Measurements from ENCODE around the gene COX19. TPM values are rescaled to one million over a fixed set of nuclear protein-coding genes. Genes with fewer than 3 reads are reported as not detected.

Gene COX19
- total RNA-seq, 1 experiment from 2014 or later = 24.8 TPM

GRCh38 chr7:986766-987751 lies 11.7 kb upstream of the COX19 start:
- Histone ChIP-seq H3K4me1 (peaks cover 22% of the 10 kb centered on the region), H3K9me3 (no peaks in the 10 kb centered on the region), H3K36me3 (ENCODE audit: control insufficient read depth, insufficient read depth, low read length) (no peaks in the 10 kb centered on the region), H3K27me3 (replicated peaks; ENCODE audit: control insufficient read depth, insufficient read depth, low read length) (no peaks in the 10 kb centered on the region), H3K4me3 (ENCODE audit: low read depth, low read length) (no peak overlapping the region)
- intact Hi-C loops (cut with micrococcal nuclease; ENCODE audit: unreplicated experiment) = no loop called here
- BruUV-seq (replicated peaks) = no TSS peak
- DNase-seq = no peak
- Mint-ChIP-seq H3K27ac (ENCODE audit: unreplicated experiment) (peak overlapping the region; percentile 48), H3K9me3 (ENCODE audit: unreplicated experiment) (no peaks in the 10 kb centered on the region), H3K27me3 (ENCODE audit: insufficient read depth, unreplicated experiment) (no peaks in the 10 kb centered on the region), H3K36me3 (ENCODE audit: insufficient read depth, unreplicated experiment) (peaks cover 11% of the 10 kb centered on the region), H3K4me1 (ENCODE audit: low read depth, unreplicated experiment) (no peaks in the 10 kb centered on the region), H3K4me3 (ENCODE audit: unreplicated experiment) (no peak overlapping the region)
- TF ChIP-seq, protein P1, sequence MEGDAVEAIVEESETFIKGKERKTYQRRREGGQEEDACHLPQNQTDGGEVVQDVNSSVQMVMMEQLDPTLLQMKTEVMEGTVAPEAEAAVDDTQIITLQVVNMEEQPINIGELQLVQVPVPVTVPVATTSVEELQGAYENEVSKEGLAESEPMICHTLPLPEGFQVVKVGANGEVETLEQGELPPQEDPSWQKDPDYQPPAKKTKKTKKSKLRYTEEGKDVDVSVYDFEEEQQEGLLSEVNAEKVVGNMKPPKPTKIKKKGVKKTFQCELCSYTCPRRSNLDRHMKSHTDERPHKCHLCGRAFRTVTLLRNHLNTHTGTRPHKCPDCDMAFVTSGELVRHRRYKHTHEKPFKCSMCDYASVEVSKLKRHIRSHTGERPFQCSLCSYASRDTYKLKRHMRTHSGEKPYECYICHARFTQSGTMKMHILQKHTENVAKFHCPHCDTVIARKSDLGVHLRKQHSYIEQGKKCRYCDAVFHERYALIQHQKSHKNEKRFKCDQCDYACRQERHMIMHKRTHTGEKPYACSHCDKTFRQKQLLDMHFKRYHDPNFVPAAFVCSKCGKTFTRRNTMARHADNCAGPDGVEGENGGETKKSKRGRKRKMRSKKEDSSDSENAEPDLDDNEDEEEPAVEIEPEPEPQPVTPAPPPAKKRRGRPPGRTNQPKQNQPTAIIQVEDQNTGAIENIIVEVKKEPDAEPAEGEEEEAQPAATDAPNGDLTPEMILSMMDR (IDR thresholded peaks at IDR 0.05; ENCODE audit: insufficient read depth in 1 of 2, low read depth in 1 of 2, low read length in 1 of 2, severe bottlenecking in 1 of 2, unreplicated experiment in 1 of 2) = no peak
- ChIA-PET POLR2A (no interaction called here), CTCF (interaction anchor here (0.6 kb wide), 1 partner anchor 98 kb away, joined by 4 read pairs; no protein-coding TSS in a partner anchor)

GRCh38 chr7:985915-986741 lies 10.8 kb upstream of the COX19 start:
- TF ChIP-seq, protein P1 (IDR thresholded peaks at IDR 0.05; ENCODE audit: insufficient read depth in 1 of 2, low read depth in 1 of 2, low read length in 1 of 2, severe bottlenecking in 1 of 2, unreplicated experiment in 1 of 2) = no peak
- Mint-ChIP-seq H3K27me3 (ENCODE audit: insufficient read depth, unreplicated experiment) (no peaks in the 10 kb centered on the region), H3K27ac (ENCODE audit: unreplicated experiment) (peak overlapping the region; percentile 55), H3K36me3 (ENCODE audit: insufficient read depth, unreplicated experiment) (peaks cover 6% of the 10 kb centered on the region), H3K9me3 (ENCODE audit: unreplicated experiment) (no peaks in the 10 kb centered on the region), H3K4me1 (ENCODE audit: low read depth, unreplicated experiment) (no peaks in the 10 kb centered on the region), H3K4me3 (ENCODE audit: unreplicated experiment) (no peak overlapping the region)
- Histone ChIP-seq H3K27me3 (replicated peaks; ENCODE audit: control insufficient read depth, insufficient read depth, low read length) (no peaks in the 10 kb centered on the region), H3K4me3 (ENCODE audit: low read depth, low read length) (no peak overlapping the region), H3K36me3 (ENCODE audit: control insufficient read depth, insufficient read depth, low read length) (no peaks in the 10 kb centered on the region), H3K4me1 (peaks cover 26% of the 10 kb centered on the region), H3K9me3 (no peaks in the 10 kb centered on the region)
- intact Hi-C loops (cut with micrococcal nuclease; ENCODE audit: unreplicated experiment) = no loop called here
- CTCF ChIA-PET = interaction anchor here (0.6 kb wide), 1 partner anchor 99 kb away, joined by 4 read pairs; no protein-coding TSS in a partner anchor
- no peak for DNase-seq
- BruUV-seq (replicated peaks) = no TSS peak
- POLR2A ChIA-PET = no interaction called here

DNA sequence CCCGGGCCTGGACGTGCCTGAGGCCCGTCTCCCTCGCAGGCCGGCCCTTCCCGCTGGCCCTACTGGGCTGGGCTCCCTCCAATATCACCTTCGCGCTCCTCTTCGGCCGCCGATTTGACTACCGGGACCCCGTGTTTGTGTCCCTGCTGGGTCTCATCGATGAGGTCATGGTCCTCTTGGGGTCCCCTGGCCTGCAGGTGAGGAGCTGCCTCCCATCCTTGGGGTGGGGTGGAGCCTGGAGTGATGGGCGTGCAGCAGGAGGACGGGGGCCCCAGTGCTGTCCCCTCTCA lies 9.7 kb upstream of the COX19 start:
- H3K9me3 Mint-ChIP-seq (ENCODE audit: unreplicated experiment) = no peaks in the 10 kb centered on the region
- Histone ChIP-seq H3K27me3 (replicated peaks; ENCODE audit: control insufficient read depth, insufficient read depth, low read length) (no peaks in the 10 kb centered on the region), H3K4me1 (peaks cover 28% of the 10 kb centered on the region), H3K9me3 (no peaks in the 10 kb centered on the region), H3K4me3 (ENCODE audit: low read depth, low read length) (no peak overlapping the region), H3K36me3 (ENCODE audit: control insufficient read depth, insufficient read depth, low read length) (no peaks in the 10 kb centered on the region)
- no peak overlapping the region for H3K4me3 Mint-ChIP-seq (ENCODE audit: unreplicated experiment)
- H3K27me3 Mint-ChIP-seq (ENCODE audit: insufficient read depth, unreplicated experiment) = no peaks in the 10 kb centered on the region
- peaks cover 6% of the 10 kb centered on the region for H3K36me3 Mint-ChIP-seq (ENCODE audit: insufficient read depth, unreplicated experiment)
- TF ChIP-seq, protein P1 (IDR thresholded peaks at IDR 0.05; ENCODE audit: insufficient read depth in 1 of 2, low read depth in 1 of 2, low read length in 1 of 2, severe bottlenecking in 1 of 2, unreplicated experiment in 1 of 2) = no peak
- ChIA-PET POLR2A (no interaction called here), CTCF (interaction anchor here (0.6 kb wide), 1 partner anchor 528 kb away, joined by 8 read pairs; no protein-coding TSS in a partner anchor)
- no peaks in the 10 kb centered on the region for H3K4me1 Mint-ChIP-seq (ENCODE audit: low read depth, unreplicated experiment)
- no TSS peak for BruUV-seq (replicated peaks)
- H3K27ac Mint-ChIP-seq (ENCODE audit: unreplicated experiment) = no peak overlapping the region
- no peak for DNase-seq
- intact Hi-C loops (cut with micrococcal nuclease; ENCODE audit: unreplicated experiment) = no loop called here

Measured in Caco-2 (cell line).